ENCODE results near the gene CHCHD6. TPM values are rescaled to one million over a fixed set of nuclear protein-coding genes. Genes with fewer than 3 reads are reported as not detected.
A peak's percentile ranks its signal among the peaks of the same experiment; 100 is the strongest.

Gene CHCHD6, protein sequence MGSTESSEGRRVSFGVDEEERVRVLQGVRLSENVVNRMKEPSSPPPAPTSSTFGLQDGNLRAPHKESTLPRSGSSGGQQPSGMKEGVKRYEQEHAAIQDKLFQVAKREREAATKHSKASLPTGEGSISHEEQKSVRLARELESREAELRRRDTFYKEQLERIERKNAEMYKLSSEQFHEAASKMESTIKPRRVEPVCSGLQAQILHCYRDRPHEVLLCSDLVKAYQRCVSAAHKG
- 28.8 TPM for polyA plus RNA-seq (2013, experiment 1 of 4)
- 26.4 TPM for polyA plus RNA-seq (2013, experiment 2 of 4)
- 27.1 TPM for polyA plus RNA-seq (2013, experiment 3 of 4)
- polyA plus RNA-seq (2013, experiment 4 of 4) = 32.0 TPM

DNA sequence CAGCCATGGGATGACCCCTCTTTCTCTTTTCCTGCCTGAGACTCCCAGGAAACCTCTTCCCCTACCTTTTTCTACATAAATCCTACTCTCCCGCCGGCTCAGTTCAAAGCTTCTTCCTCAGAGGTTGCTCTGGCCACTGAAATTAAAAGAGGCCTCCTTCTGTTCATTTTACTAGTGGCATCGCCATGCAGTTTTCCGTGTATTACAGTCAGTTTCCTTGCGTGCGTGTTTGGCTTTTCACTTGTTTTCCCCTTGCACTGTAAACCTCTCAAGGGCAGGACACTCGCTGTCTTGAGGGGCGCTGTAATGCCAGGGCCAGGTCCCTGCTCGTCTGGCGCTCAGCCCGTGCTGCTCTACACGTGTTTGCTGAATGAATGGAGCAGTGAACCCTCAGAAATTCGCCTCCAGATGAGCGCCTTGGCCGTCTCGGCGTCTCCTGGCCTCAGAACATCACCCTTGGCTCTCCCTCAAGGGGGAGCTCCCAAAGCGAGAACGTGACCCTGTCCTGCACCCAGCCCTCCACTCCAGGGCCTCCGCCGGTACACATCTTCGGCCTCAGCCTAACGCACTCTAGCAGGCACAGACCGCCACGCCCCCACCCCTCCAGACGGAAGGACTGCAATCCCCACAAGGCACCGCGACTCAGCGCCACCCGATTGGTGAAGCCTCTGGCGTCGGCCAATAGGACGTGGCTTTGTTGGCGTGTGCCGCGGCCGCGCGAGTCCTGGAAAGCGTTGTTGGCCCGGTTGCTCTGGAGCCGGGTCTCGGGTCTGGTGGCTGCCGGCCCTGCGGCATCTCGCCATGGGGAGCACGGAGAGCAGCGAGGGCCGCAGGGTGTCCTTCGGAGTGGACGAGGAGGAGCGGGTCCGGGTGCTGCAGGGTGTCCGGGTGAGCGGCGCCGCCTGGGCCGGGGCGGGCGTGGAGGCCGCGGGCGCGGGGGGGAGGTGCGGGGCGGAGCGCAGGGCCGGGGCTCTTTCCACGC lies at the start of gene CHCHD6:
Gene CHCHD6 (plus strand): TSS at position 729 of the 982 bp plus-strand sequence. CDS start 73 bp downstream, at position 802.
- no peak within 1 kb of the TSS for H3K27ac ChIP-seq (ENCODE audit: insufficient read depth, low read depth, low read length, poor library complexity, severe bottlenecking)
- WGBS, 2 experiments = 5% methylated on average over 69 of the region's 69 CpGs
- H3K4me3 ChIP-seq (ENCODE audit: insufficient read depth, low read depth, low read length) = peak within 1 kb of the TSS; percentile 75
- H3K27me3 ChIP-seq (ENCODE audit: control insufficient read depth, insufficient read depth, low read length, poor library complexity, severe bottlenecking) = peaks cover 36% of the 10 kb centered on the region
- peaks cover 5% of the 10 kb centered on the region for H3K4me1 ChIP-seq (ENCODE audit: control insufficient read depth, insufficient read depth, low read length)
- no peaks in the 10 kb centered on the region for H3K9me3 ChIP-seq (ENCODE audit: control insufficient read depth, low read length)
- no peaks in the 10 kb centered on the region for H3K36me3 ChIP-seq (ENCODE audit: control insufficient read depth, insufficient read depth, low read length)

GRCh38 chr3:126654571-126655383 lies 49.3 kb upstream of the CHCHD6 start, which contains the start of gene TXNRD3:
Gene TXNRD3, minus strand, starts transcription at chr3:126655124.
- WGBS, 2 experiments = 0 to 1% methylated on average over 101 of the region's 102 CpGs
- Histone ChIP-seq H3K27me3 (ENCODE audit: control insufficient read depth, insufficient read depth, low read length, poor library complexity, severe bottlenecking) (peaks cover 60% of the 10 kb centered on the region), H3K9me3 (ENCODE audit: control insufficient read depth, low read length) (no peaks in the 10 kb centered on the region), H3K4me3 (ENCODE audit: insufficient read depth, low read depth, low read length) (peak within 1 kb of the TSS; percentile 49), H3K4me1 (ENCODE audit: control insufficient read depth, insufficient read depth, low read length) (no peaks in the 10 kb centered on the region), H3K36me3 (ENCODE audit: control insufficient read depth, insufficient read depth, low read length) (no peaks in the 10 kb centered on the region), H3K27ac (ENCODE audit: insufficient read depth, low read depth, low read length, poor library complexity, severe bottlenecking) (no peak within 1 kb of the TSS)

GRCh38 chr3:126655887-126656286 lies 48.2 kb upstream of the CHCHD6 start:
- Histone ChIP-seq H3K27ac (ENCODE audit: insufficient read depth, low read depth, low read length, poor library complexity, severe bottlenecking) (no peak overlapping the region), H3K9me3 (ENCODE audit: control insufficient read depth, low read length) (no peaks in the 10 kb centered on the region), H3K36me3 (ENCODE audit: control insufficient read depth, insufficient read depth, low read length) (no peaks in the 10 kb centered on the region), H3K4me1 (ENCODE audit: control insufficient read depth, insufficient read depth, low read length) (no peaks in the 10 kb centered on the region), H3K4me3 (ENCODE audit: insufficient read depth, low read depth, low read length) (no peak overlapping the region), H3K27me3 (ENCODE audit: control insufficient read depth, insufficient read depth, low read length, poor library complexity, severe bottlenecking) (peaks cover 67% of the 10 kb centered on the region)
- WGBS, 2 experiments = 93 to 94% methylated on average over 11 of the region's 11 CpGs

- Histone ChIP-seq H3K27ac (ENCODE audit: insufficient read depth, low read depth, low read length, poor library complexity, severe bottlenecking) (no peak overlapping the region), H3K4me3 (ENCODE audit: insufficient read depth, low read depth, low read length) (no peak overlapping the region), H3K4me1 (ENCODE audit: control insufficient read depth, insufficient read depth, low read length) (no peaks in the 10 kb centered on the region), H3K27me3 (ENCODE audit: control insufficient read depth, insufficient read depth, low read length, poor library complexity, severe bottlenecking) (peaks cover 72% of the 10 kb centered on the region), H3K36me3 (ENCODE audit: control insufficient read depth, insufficient read depth, low read length) (no peaks in the 10 kb centered on the region), H3K9me3 (ENCODE audit: control insufficient read depth, low read length) (no peaks in the 10 kb centered on the region)
- WGBS, 2 experiments = 95% methylated on average over 8 of the region's 8 CpGs
Measured at GRCh38 chr3:126656371-126657134, 47.5 kb upstream of the CHCHD6 start.

GRCh38 chr3:126657901-126658300 lies 46.1 kb upstream of the CHCHD6 start:
- Histone ChIP-seq H3K9me3 (ENCODE audit: control insufficient read depth, low read length) (no peaks in the 10 kb centered on the region), H3K27ac (ENCODE audit: insufficient read depth, low read depth, low read length, poor library complexity, severe bottlenecking) (no peak overlapping the region), H3K4me3 (ENCODE audit: insufficient read depth, low read depth, low read length) (no peak overlapping the region), H3K4me1 (ENCODE audit: control insufficient read depth, insufficient read depth, low read length) (no peaks in the 10 kb centered on the region), H3K36me3 (ENCODE audit: control insufficient read depth, insufficient read depth, low read length) (no peaks in the 10 kb centered on the region), H3K27me3 (ENCODE audit: control insufficient read depth, insufficient read depth, low read length, poor library complexity, severe bottlenecking) (peaks cover 78% of the 10 kb centered on the region)
- 94 to 98% methylated on average over 2 of the region's 2 CpGs for WGBS, 2 experiments

GRCh38 chr3:126658584-126658983 lies 45.5 kb upstream of the CHCHD6 start:
- Histone ChIP-seq H3K36me3 (ENCODE audit: control insufficient read depth, insufficient read depth, low read length) (no peaks in the 10 kb centered on the region), H3K27me3 (ENCODE audit: control insufficient read depth, insufficient read depth, low read length, poor library complexity, severe bottlenecking) (peaks cover 78% of the 10 kb centered on the region), H3K4me3 (ENCODE audit: insufficient read depth, low read depth, low read length) (no peak overlapping the region), H3K27ac (ENCODE audit: insufficient read depth, low read depth, low read length, poor library complexity, severe bottlenecking) (no peak overlapping the region), H3K9me3 (ENCODE audit: control insufficient read depth, low read length) (no peaks in the 10 kb centered on the region), H3K4me1 (ENCODE audit: control insufficient read depth, insufficient read depth, low read length) (no peaks in the 10 kb centered on the region)
- WGBS, 2 experiments = 89 to 95% methylated on average over 3 of the region's 3 CpGs

DNA sequence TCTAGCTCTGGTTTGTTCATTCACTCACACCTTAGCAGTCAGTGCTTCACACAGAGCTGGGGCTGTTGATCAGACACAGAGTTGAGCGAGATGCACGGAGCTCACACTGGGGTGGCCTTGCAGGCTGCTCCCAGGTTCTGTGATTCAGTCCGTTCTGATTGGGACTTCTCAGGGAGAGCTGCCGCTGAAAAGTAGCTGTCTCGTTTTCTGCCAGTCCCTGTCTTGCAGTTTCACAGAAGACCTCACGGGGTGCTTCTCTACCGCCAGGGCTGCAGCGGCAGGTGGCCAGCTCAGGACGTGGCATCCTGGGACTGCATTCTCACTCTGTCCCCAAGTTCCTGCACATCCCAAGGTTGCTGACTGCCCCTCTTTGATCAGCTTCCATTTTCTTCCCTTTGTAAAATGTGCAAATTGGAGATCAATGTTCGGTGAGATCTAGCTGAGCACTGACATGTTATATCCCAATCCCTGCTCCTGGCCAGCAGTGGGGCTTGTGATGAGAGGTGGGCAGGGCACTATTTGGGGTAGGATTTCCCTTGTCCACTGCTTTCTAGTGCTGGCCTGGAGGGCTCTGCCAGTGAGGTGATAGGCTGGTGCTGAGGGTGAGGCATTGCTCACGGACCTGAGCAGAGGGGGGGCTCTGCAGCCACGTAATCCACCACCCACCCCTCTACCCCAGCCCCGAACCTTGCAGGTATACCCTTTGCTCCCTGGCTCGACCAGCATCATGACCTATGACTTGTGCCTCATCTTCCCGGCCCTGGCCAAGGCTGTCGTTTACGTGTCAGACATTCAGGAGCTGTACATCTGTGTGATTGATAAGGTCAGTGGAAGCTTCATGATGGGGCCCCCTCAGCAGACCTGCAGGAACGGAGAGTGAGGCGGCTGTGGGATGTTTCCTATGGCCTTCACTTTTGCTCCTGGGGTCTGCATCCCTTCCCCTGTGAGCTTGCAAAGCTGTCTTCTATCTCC lies 43.8 kb upstream of the CHCHD6 start:
- 60 to 63% methylated on average over 19 of the region's 19 CpGs for WGBS, 2 experiments
- Histone ChIP-seq H3K27ac (ENCODE audit: insufficient read depth, low read depth, low read length, poor library complexity, severe bottlenecking) (no peak overlapping the region), H3K36me3 (ENCODE audit: control insufficient read depth, insufficient read depth, low read length) (no peaks in the 10 kb centered on the region), H3K4me1 (ENCODE audit: control insufficient read depth, insufficient read depth, low read length) (no peaks in the 10 kb centered on the region), H3K9me3 (ENCODE audit: control insufficient read depth, low read length) (no peaks in the 10 kb centered on the region), H3K4me3 (ENCODE audit: insufficient read depth, low read depth, low read length) (no peak overlapping the region), H3K27me3 (ENCODE audit: control insufficient read depth, insufficient read depth, low read length, poor library complexity, severe bottlenecking) (peaks cover 68% of the 10 kb centered on the region)

- 88 to 93% methylated on average over 11 of the region's 11 CpGs for WGBS, 2 experiments
- Histone ChIP-seq H3K4me1 (ENCODE audit: control insufficient read depth, insufficient read depth, low read length) (no peaks in the 10 kb centered on the region), H3K9me3 (ENCODE audit: control insufficient read depth, low read length) (no peaks in the 10 kb centered on the region)
Measured at GRCh38 chr3:126661532-126662364, 42.3 kb upstream of the CHCHD6 start.

More at GRCh38 chr3:126661532-126662364, 42.3 kb upstream of the CHCHD6 start:
- Histone ChIP-seq H3K4me3 (ENCODE audit: insufficient read depth, low read depth, low read length) (no peak overlapping the region), H3K27me3 (ENCODE audit: control insufficient read depth, insufficient read depth, low read length, poor library complexity, severe bottlenecking) (peaks cover 64% of the 10 kb centered on the region), H3K27ac (ENCODE audit: insufficient read depth, low read depth, low read length, poor library complexity, severe bottlenecking) (no peak overlapping the region), H3K36me3 (ENCODE audit: control insufficient read depth, insufficient read depth, low read length) (no peaks in the 10 kb centered on the region)

Data from ectodermal cell (in vitro differentiated cells).